Type B pancreatic cell (in vitro differentiated cells): ENCODE data around the gene SCARB1. TPM values are rescaled to one million over a fixed set of nuclear protein-coding genes. Genes with fewer than 3 reads are reported as not detected.
"Not testable (repeated sequence)": the region's sequence is repeated elsewhere in the genome, so short reads cannot be mapped to it uniquely, and the experiment has no call there.

Experiments
- DNase-seq: peaks from one replicate; pipeline ENCODE4 v3.0.0; 2021; ENCODE audit warnings: mixed read lengths; ENCODE audit not compliant: unreplicated experiment; ENCODE audit errors: extremely low spot score
- H3K27ac Mint-ChIP-seq: 2 replicates; pipeline ENCODE4 v1.8.0; 2021; ENCODE audit warnings: mild to moderate bottlenecking, mixed read lengths
- H3K27me3 Mint-ChIP-seq: 2 replicates; pipeline ENCODE4 v1.8.0; 2021; ENCODE audit warnings: mixed read lengths
- H3K36me3 Mint-ChIP-seq: 2 replicates; pipeline ENCODE4 v1.8.0; 2021; ENCODE audit warnings: mixed read lengths
- H3K4me1 Mint-ChIP-seq: one replicate; pipeline ENCODE4 v1.8.0; 2021; ENCODE audit warnings: mixed read lengths; ENCODE audit not compliant: unreplicated experiment
- H3K4me3 Mint-ChIP-seq: 2 replicates; pipeline ENCODE4 v1.8.0; 2021; ENCODE audit warnings: mild to moderate bottlenecking, mixed read lengths
- H3K9me3 Mint-ChIP-seq: 2 replicates; pipeline ENCODE4 v1.8.0; 2021; ENCODE audit warnings: mixed read lengths
- CTCF ChIP-seq: fragments of 200-600 bp; sonication (generic); conservative IDR thresholded peaks from 2 replicates; pipeline ENCODE4 v1.5.0; 2021; ENCODE audit warnings: antibody characterized with exemption, mild to moderate bottlenecking
- total RNA-seq: library from RNA; stranded (reverse); gene quantifications from 2 replicates; pipeline ENCODE4 v1.2.1, GENCODE V29; 2021; ENCODE audit warnings: low replicate concordance

The SCARB1 gene
- total RNA-seq, 1 donor from 2014 or later = 23.4 TPM

GRCh38 chr12:124898200-124898922, 34.7 kb upstream of the SCARB1 start:
- Mint-ChIP-seq H3K36me3 (peaks cover 4% of the 10 kb centered on the region), H3K4me1 (peaks cover 12% of the 10 kb centered on the region), H3K4me3 (no peak overlapping the region), H3K9me3 (peaks cover 4% of the 10 kb centered on the region), H3K27me3 (no peaks in the 10 kb centered on the region), H3K27ac (no peak overlapping the region)
- no peak for DNase-seq
- peak; percentile 60 for TF ChIP-seq CTCF

GRCh38 chr12:124896461-124896860, 32.8 kb upstream of the SCARB1 start:
- H3K4me3 Mint-ChIP-seq = no peak overlapping the region
- no peak for DNase-seq
- H3K27ac Mint-ChIP-seq = no peak overlapping the region
- H3K36me3 Mint-ChIP-seq = peaks cover 4% of the 10 kb centered on the region
- peaks cover 12% of the 10 kb centered on the region for H3K4me1 Mint-ChIP-seq
- TF ChIP-seq CTCF = no peak
- H3K9me3 Mint-ChIP-seq = peaks cover 4% of the 10 kb centered on the region
- H3K27me3 Mint-ChIP-seq = no peaks in the 10 kb centered on the region

- Mint-ChIP-seq H3K9me3 (peaks cover 4% of the 10 kb centered on the region), H3K36me3 (peaks cover 4% of the 10 kb centered on the region), H3K27me3 (no peaks in the 10 kb centered on the region), H3K27ac (no peak overlapping the region), H3K4me1 (peaks cover 8% of the 10 kb centered on the region), H3K4me3 (no peak overlapping the region)
- no peak for DNase-seq
- no peak for TF ChIP-seq CTCF
These were observed 30.3 kb upstream of the SCARB1 start for GRCh38 chr12:124893792-124894516.

GRCh38 chr12:124888260-124888659, 24.6 kb upstream of the SCARB1 start:
- peaks cover 6% of the 10 kb centered on the region for H3K4me1 Mint-ChIP-seq
- TF ChIP-seq CTCF = no peak

GRCh38 chr12:124887766-124888165, 24.1 kb upstream of the SCARB1 start:
- H3K4me3 Mint-ChIP-seq, H3K36me3 Mint-ChIP-seq, DNase-seq, H3K9me3 Mint-ChIP-seq, H3K27ac Mint-ChIP-seq, H3K4me1 Mint-ChIP-seq, H3K27me3 Mint-ChIP-seq: not testable (repeated sequence)

More at GRCh38 chr12:124888260-124888659, 24.6 kb upstream of the SCARB1 start:
- Mint-ChIP-seq H3K27ac (no peak overlapping the region), H3K9me3 (no peaks in the 10 kb centered on the region), H3K27me3 (no peaks in the 10 kb centered on the region), H3K4me3 (no peak overlapping the region), H3K36me3 (no peaks in the 10 kb centered on the region)
- no peak for DNase-seq
